Activated CD4-positive, alpha-beta T cell treated with anti-CD3 and anti-CD28 coated beads, Interleukin-10, Interleukin-2, amounts not matched to agents 100 ng/mL and 50 ng/mL, durations not matched to agents 16 hours and 8 hours (primary cell): Measurements from ENCODE around the gene FBXO45.
"Not testable (repeated sequence)": the region's sequence is repeated elsewhere in the genome, so short reads cannot be mapped to it uniquely, and the experiment has no call there.

Experiments
- DNase-seq: peaks from one replicate; pipeline ENCODE4 v3.0.0-alpha.2; 2020

Gene FBXO45

GRCh38 chr3:196558476-196558875 lies 10.0 kb upstream of the FBXO45 start:
- DNase-seq: no peak

GRCh38 chr3:196559826-196560225 lies 8.6 kb upstream of the FBXO45 start:
- DNase-seq: no peak

- peak; percentile 78 for DNase-seq
Observed at GRCh38 chr3:196563721-196564225, 4.7 kb upstream of the FBXO45 start.

GRCh38 chr3:196569003-196569516 lies 600 bp downstream of the FBXO45 start:
- DNase-seq: peak; percentile 66

DNA sequence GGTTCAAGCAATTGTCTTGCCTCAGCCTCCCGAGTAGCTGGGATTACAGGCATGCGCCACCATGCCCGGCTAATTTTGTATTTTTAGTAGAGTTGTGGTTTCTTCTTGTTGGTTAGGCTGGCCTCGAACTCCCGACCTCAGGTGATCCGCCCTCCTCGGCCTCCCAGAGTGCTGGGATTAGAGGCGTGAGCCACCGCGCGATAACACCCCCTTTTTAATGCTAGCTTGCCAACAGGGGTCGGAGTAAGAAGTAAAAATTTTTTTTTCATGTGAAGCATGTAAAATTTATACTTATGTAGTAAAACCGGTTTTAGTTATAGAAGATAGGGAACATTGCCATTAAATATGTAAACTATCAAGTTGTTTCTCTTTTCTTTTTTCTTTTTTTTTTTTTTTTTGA lies 1.9 kb downstream of the FBXO45 start:
- not testable (repeated sequence) for DNase-seq

GRCh38 chr3:196572389-196572788 lies 3.9 kb downstream of the FBXO45 start:
- DNase-seq: no peak

GRCh38 chr3:196585044-196585757 lies 16.7 kb downstream of the FBXO45 start:
- DNase-seq: no peak

DNA sequence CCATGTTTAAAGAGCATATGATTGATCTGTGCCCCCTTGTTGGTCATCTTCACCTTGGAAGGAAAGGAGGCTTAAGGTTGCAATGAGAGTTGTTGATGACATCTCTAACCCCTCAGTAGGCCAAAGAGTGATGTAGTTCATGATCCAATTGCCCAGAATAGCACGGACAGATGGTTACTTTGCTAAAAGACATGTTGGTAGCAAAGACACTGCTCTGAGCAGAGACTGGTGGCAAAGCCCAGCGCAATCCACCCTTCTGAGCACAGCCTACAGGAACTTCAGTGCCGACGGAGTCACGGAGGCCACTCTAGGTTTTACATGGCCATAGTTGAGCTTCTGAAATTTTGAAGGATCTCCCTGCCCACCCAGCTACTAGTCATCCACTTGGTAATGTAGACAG lies 21.8 kb downstream of the FBXO45 start:
- DNase-seq: no peak

GRCh38 chr3:196596355-196596754 lies 27.9 kb downstream of the FBXO45 start:
- DNase-seq: no peak

- DNase-seq: peak; percentile 67
Observed at GRCh38 chr3:196597971-196598733, 29.7 kb downstream of the FBXO45 start.

DNA sequence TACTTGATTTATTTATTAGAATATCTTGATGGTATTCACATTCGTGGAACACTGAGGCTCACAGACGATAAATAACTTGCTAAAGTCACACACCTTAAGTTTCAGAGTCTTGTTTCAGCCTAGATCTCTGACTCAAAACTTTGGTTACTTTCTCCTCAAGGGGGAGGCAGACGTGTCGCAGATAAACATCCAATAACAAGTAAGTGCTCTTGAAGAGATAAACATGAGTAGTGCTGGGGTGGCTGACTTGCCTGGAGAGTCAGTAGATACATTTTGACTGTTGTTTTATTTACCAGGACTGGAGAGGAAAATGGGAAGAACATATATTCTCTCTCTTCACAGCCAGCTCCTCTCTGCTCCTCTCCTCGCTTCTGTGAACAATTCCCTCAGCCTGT lies 31.3 kb downstream of the FBXO45 start:
- no peak for DNase-seq

GRCh38 chr3:196600359-196600758 lies 31.9 kb downstream of the FBXO45 start:
- DNase-seq: no peak

DNA sequence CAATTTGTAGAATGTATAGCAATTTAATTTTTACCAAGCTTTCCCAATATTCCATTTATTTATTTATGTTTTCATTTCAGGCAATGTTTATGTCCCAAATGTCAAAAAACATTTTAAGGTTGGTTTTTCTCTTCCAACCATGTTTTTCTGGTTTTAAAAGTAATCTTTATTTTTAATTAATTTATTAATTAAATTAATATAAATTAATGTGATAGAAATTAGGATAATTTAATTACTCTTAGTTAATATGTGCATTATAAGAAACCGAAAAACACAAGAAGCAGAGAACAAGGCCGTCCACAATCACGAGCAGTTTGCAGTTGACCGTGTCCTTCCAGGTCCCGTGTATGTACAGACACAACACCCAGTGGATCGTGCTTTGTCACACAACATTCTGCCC lies 34.2 kb downstream of the FBXO45 start:
- no peak for DNase-seq

DNA sequence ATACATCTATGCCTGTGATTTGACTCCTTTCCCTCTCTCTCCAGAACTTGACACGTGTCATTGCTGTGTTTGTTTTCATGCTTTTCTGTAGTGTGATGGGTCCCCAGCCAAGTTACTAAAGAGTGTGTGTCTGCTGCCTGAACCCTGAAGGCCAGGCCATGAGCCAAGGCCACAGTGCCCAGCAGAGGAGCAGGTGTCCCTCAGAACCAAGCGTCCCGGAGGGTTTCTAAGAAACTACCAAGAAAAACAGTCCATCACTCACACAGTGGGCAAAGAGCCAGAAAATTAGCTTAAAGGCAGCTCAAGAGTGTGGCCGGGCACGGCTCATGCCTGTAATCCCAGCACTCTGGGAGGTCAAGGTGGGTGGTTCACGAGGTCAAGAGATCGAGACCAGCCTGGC lies 35.2 kb downstream of the FBXO45 start:
- DNase-seq: no peak

DNA sequence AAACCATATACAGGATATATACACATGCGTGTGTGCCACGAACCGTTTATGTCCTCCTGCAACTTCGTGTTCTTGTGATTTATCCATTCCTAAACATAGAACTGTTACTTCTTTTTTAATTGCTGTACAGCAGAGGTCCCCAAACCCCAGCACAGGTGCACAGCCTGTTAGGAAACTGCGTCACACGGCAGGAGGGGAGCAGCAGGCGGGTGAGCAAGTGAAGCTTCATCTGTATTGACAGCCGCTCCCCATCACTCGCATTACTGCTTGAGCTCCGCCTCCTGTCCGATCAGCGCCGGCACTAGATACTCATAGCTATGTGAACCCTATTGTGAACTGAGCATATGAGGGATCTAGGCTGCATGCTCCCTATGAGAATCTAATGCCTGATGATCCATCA lies 36.1 kb downstream of the FBXO45 start:
- peak; percentile 50 for DNase-seq

GRCh38 chr3:196608693-196609092 lies 40.2 kb downstream of the FBXO45 start:
- DNase-seq: no peak

DNA sequence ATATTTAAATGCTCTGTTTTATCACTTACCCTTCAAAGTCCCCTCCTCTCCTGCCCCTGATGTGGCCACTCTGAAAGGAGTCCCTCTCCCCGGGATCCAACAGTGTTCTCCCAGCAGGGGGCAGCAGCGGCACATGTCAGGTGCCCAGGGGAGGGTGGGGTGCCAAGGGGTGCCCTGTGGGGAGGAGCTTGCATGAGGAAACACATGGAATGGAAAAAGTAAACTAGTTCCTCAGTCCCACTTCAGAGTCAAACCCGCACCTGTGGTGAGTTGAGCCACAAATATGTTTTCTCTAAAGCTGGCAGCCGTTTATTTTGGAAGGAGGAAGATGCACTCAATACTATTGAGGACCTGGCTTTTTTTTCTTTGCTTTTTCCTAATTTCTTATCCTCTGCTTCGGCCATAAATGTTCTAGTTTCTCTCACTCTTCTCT lies 40.9 kb downstream of the FBXO45 start:
- DNase-seq: peak; percentile 97

GRCh38 chr3:196609805-196610515 lies 41.5 kb downstream of the FBXO45 start:
- DNase-seq: peak; percentile 38

GRCh38 chr3:196611761-196612483 lies 43.5 kb downstream of the FBXO45 start:
- peak; percentile 47 for DNase-seq

GRCh38 chr3:196615234-196615633 lies 46.8 kb downstream of the FBXO45 start:
- DNase-seq: not testable (repeated sequence)

- no peak for DNase-seq
Observed at GRCh38 chr3:196617256-196617655, 48.8 kb downstream of the FBXO45 start.

DNA sequence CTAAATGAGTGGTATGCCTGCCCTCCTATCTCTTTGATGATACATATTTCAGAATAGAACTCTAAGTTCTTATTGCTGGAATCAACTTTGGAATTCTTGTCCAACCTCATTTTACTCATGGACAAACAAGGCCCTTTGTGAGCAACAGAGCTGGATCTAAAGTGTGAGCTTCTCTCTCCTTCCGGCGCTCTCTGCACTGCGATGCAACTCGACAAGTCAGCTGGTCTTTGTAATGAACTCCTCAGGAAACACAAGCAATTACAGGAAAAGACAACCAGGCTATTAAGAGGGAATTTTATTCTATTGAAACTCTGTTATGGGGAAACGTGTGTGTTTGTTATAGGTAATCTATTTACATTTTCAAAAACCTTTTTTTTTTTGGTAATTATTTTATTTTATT lies 50.8 kb downstream of the FBXO45 start:
- no peak for DNase-seq

- DNase-seq: not testable (repeated sequence)
Observed at GRCh38 chr3:196619627-196620026, 51.2 kb downstream of the FBXO45 start.
